CD8-positive, alpha-beta memory T cell (primary cell): ENCODE data around the gene MSX1. TPM values are rescaled to one million over a fixed set of nuclear protein-coding genes. Genes with fewer than 3 reads are reported as not detected.
A peak's percentile ranks its signal among the peaks of the same experiment; 100 is the strongest.

ENCODE experiments used
- CTCF ChIA-PET: fragments of 350-600 bp; sonication (Branson Sonifier 250); formaldehyde crosslinking; loops from one replicate; lab custom pipeline; 2021; ENCODE audit warnings: antibody characterized with exemption; lab: Charles Lee
- POLR2A ChIA-PET: fragments of 350-600 bp; sonication (Branson Sonifier 250); formaldehyde crosslinking; loops from one replicate; lab custom pipeline; 2021; ENCODE audit warnings: antibody characterized with exemption; lab: Charles Lee
- DNase-seq, 5 donors: peaks; one replicate each; pipeline versions ENCODE4 v3.0.0 to v3.0.0-alpha.2; 2020 to 2022; ENCODE audit warnings: mixed read lengths in 1 of 5
- H3K27ac ChIP-seq: one replicate; pipeline ENCODE4 v1.7.0; 2013; ENCODE audit warnings: low read depth, mild to moderate bottlenecking, low read length, moderate library complexity
- H3K27me3 ChIP-seq: 2 replicates; pipeline ENCODE4 v1.7.0; 2013; ENCODE audit warnings: low read length, mild to moderate bottlenecking; ENCODE audit not compliant: insufficient read depth, poor library complexity, severe bottlenecking
- H3K36me3 ChIP-seq: 2 replicates; pipeline ENCODE4 v1.7.0; 2013; ENCODE audit warnings: mild to moderate bottlenecking, low read length, moderate library complexity; ENCODE audit not compliant: insufficient read depth
- H3K4me1 ChIP-seq: 2 replicates; pipeline ENCODE4 v1.7.0; 2013; ENCODE audit warnings: mild to moderate bottlenecking, low read length, moderate library complexity; ENCODE audit not compliant: insufficient read depth
- H3K4me3 ChIP-seq: 2 replicates; pipeline ENCODE4 v1.7.0; 2013; ENCODE audit warnings: mild to moderate bottlenecking, low read length
- H3K9me3 ChIP-seq: 2 replicates; pipeline ENCODE4 v1.7.0; 2013; ENCODE audit warnings: mild to moderate bottlenecking, low read length
- H3K27ac Mint-ChIP-seq, 8 donors: one replicate each; pipeline ENCODE4 v1.8.0; 2020 to 2021; ENCODE audit warnings: mixed read lengths in 8 of 8, mild to moderate bottlenecking in 6 of 8, inconsistent platforms in 3 of 8, moderate library complexity in 3 of 8
- H3K27me3 Mint-ChIP-seq, 2 donors: one replicate each; pipeline ENCODE4 v1.8.0; 2020 to 2021; ENCODE audit warnings: mixed read lengths in 2 of 2, mild to moderate bottlenecking in 1 of 2, moderate library complexity in 1 of 2
- H3K36me3 Mint-ChIP-seq, 3 donors: one replicate each; pipeline ENCODE4 v1.8.0; 2020 to 2021; ENCODE audit warnings: mixed read lengths in 3 of 3, inconsistent platforms in 1 of 3, mild to moderate bottlenecking in 1 of 3
- H3K4me1 Mint-ChIP-seq, 3 donors: one replicate each; pipeline ENCODE4 v1.8.0; 2020 to 2021; ENCODE audit warnings: mixed read lengths in 3 of 3, inconsistent platforms in 1 of 3, mild to moderate bottlenecking in 1 of 3
- H3K4me3 Mint-ChIP-seq, 7 donors: one replicate each; pipeline ENCODE4 v1.8.0; 2020 to 2021; ENCODE audit warnings: mixed read lengths in 7 of 7, mild to moderate bottlenecking in 6 of 7, moderate library complexity in 4 of 7, inconsistent platforms in 2 of 7
- H3K9me3 Mint-ChIP-seq, 5 donors: one replicate each; pipeline ENCODE4 v1.8.0; 2020 to 2022; ENCODE audit warnings: mixed read lengths in 5 of 5, mild to moderate bottlenecking in 3 of 5, moderate library complexity in 2 of 5, inconsistent platforms in 1 of 5
- polyA plus RNA-seq: library from polyadenylated mRNA; unstranded; fragments of 300-500 nt; fragmentation: Illumina TruSeq; gene quantifications from one replicate; pipeline ENCODE4 v1.2.3, GENCODE V29; 2021
- total RNA-seq, 2 experiments: library from RNA; stranded (reverse); gene quantifications; one replicate each; pipeline ENCODE4 v1.2.3, GENCODE V29; 2021

The MSX1 gene
- total and polyA plus RNA-seq, 3 experiments from 2014 or later: 0.11 to 0.24 TPM; not detected in 1

GRCh38 chr4:4861390-4862018 lies 2.0 kb downstream of the MSX1 start:
- H3K4me1 ChIP-seq: peaks cover 9% of the 10 kb centered on the region

GRCh38 chr4:4862071-4862551 lies 2.6 kb downstream of the MSX1 start:
- Histone ChIP-seq H3K36me3 (no peaks in the 10 kb centered on the region), H3K9me3 (no peaks in the 10 kb centered on the region), H3K27me3 (peaks cover 49% of the 10 kb centered on the region), H3K4me1 (peaks cover 9% of the 10 kb centered on the region), H3K27ac (no peak overlapping the region), H3K4me3 (no peak overlapping the region)
- DNase-seq: no peak
- Mint-ChIP-seq H3K4me3 (peak overlapping the region in 4 of 7 donors; percentile 2 to 88 (median 32)), H3K9me3 (peaks cover 0 to 10% (median 7%) of the 10 kb centered on the region in 5 donors), H3K27ac (peak overlapping the region in 1 of 8 donors; percentile 42), H3K36me3 (no peaks in the 10 kb centered on the region), H3K27me3 (peaks cover 74 to 81% of the 10 kb centered on the region in 2 donors), H3K4me1 (peaks cover 23 to 44% (median 25%) of the 10 kb centered on the region in 3 donors)
- POLR2A ChIA-PET: no interaction called here
- CTCF ChIA-PET: no interaction called here

More at GRCh38 chr4:4861390-4862018, 2.0 kb downstream of the MSX1 start:
- Mint-ChIP-seq H3K27me3 (peaks cover 74 to 81% of the 10 kb centered on the region in 2 donors), H3K9me3 (peaks cover 0 to 11% (median 7%) of the 10 kb centered on the region in 5 donors), H3K36me3 (no peaks in the 10 kb centered on the region), H3K4me3 (peak overlapping the region; percentile 61 to 88 (median 85)), H3K27ac (no peak overlapping the region), H3K4me1 (peaks cover 24 to 45% (median 29%) of the 10 kb centered on the region in 3 donors)
- CTCF ChIA-PET: no interaction called here
- H3K4me3 ChIP-seq: no peak overlapping the region
- H3K9me3 ChIP-seq: no peaks in the 10 kb centered on the region
- POLR2A ChIA-PET: no interaction called here
- H3K27me3 ChIP-seq: peaks cover 49% of the 10 kb centered on the region
- H3K27ac ChIP-seq: no peak overlapping the region
- DNase-seq: no peak
- no peaks in the 10 kb centered on the region for H3K36me3 ChIP-seq

- H3K27me3 ChIP-seq: peaks cover 50% of the 10 kb centered on the region
Measured at GRCh38 chr4:4862665-4863482, 3.4 kb downstream of the MSX1 start.

GRCh38 chr4:4864443-4864939 lies 5.0 kb downstream of the MSX1 start:
- no peak overlapping the region for H3K4me3 ChIP-seq
- no peak overlapping the region for H3K27ac Mint-ChIP-seq
- peaks cover 14 to 30% (median 16%) of the 10 kb centered on the region in 3 donors for H3K4me1 Mint-ChIP-seq
- peaks cover 62 to 64% of the 10 kb centered on the region in 2 donors for H3K27me3 Mint-ChIP-seq
- H3K36me3 Mint-ChIP-seq: no peaks in the 10 kb centered on the region
- no peaks in the 10 kb centered on the region for H3K9me3 ChIP-seq
- H3K27me3 ChIP-seq: peaks cover 51% of the 10 kb centered on the region
- H3K4me3 Mint-ChIP-seq: peak overlapping the region in 1 of 7 donors; percentile 21
- CTCF ChIA-PET: no interaction called here
- DNase-seq: no peak
- POLR2A ChIA-PET: interaction anchor here (1.0 kb wide), 1 partner anchor 79 kb away, joined by 3 read pairs; no protein-coding TSS in a partner anchor
- H3K4me1 ChIP-seq: peaks cover 9% of the 10 kb centered on the region
- H3K9me3 Mint-ChIP-seq: peaks cover 0 to 7% (median 2%) of the 10 kb centered on the region in 5 donors
- H3K27ac ChIP-seq: no peak overlapping the region
- H3K36me3 ChIP-seq: no peaks in the 10 kb centered on the region

More at GRCh38 chr4:4862665-4863482, 3.4 kb downstream of the MSX1 start:
- Mint-ChIP-seq H3K27ac (peak overlapping the region in 1 of 8 donors; percentile 42), H3K27me3 (peaks cover 66 to 74% of the 10 kb centered on the region in 2 donors), H3K4me3 (peak overlapping the region in 3 of 7 donors; percentile 36 to 88 (median 36)), H3K4me1 (peaks cover 20 to 40% (median 21%) of the 10 kb centered on the region in 3 donors), H3K36me3 (no peaks in the 10 kb centered on the region), H3K9me3 (peaks cover 0 to 7% (median 4%) of the 10 kb centered on the region in 5 donors)
- Histone ChIP-seq H3K4me1 (peaks cover 9% of the 10 kb centered on the region), H3K36me3 (no peaks in the 10 kb centered on the region), H3K4me3 (no peak overlapping the region), H3K9me3 (no peaks in the 10 kb centered on the region), H3K27ac (no peak overlapping the region)
- ChIA-PET POLR2A (no interaction called here), CTCF (interaction anchor here (0.7 kb wide), 1 partner anchor 339 kb away, joined by 3 read pairs; no protein-coding TSS in a partner anchor)
- DNase-seq: no peak

GRCh38 chr4:4864940-4865704 lies 5.7 kb downstream of the MSX1 start:
- H3K27me3 Mint-ChIP-seq: peaks cover 68 to 70% of the 10 kb centered on the region in 2 donors
- POLR2A ChIA-PET: no interaction called here
- Histone ChIP-seq H3K9me3 (no peaks in the 10 kb centered on the region), H3K27ac (no peak overlapping the region), H3K4me3 (no peak overlapping the region), H3K36me3 (no peaks in the 10 kb centered on the region), H3K27me3 (peaks cover 57% of the 10 kb centered on the region), H3K4me1 (peaks cover 9% of the 10 kb centered on the region)
- no peak overlapping the region for H3K4me3 Mint-ChIP-seq
- H3K27ac Mint-ChIP-seq: peak overlapping the region in 1 of 8 donors; percentile 1
- peaks cover 16 to 32% (median 19%) of the 10 kb centered on the region in 3 donors for H3K4me1 Mint-ChIP-seq
- peaks cover 0 to 7% (median 2%) of the 10 kb centered on the region in 5 donors for H3K9me3 Mint-ChIP-seq
- no peak for DNase-seq
- no peaks in the 10 kb centered on the region for H3K36me3 Mint-ChIP-seq
- CTCF ChIA-PET: no interaction called here

- ChIA-PET CTCF (no interaction called here), POLR2A (no interaction called here)
- no peaks in the 10 kb centered on the region for H3K36me3 Mint-ChIP-seq
- no peak for DNase-seq
- Histone ChIP-seq H3K36me3 (no peaks in the 10 kb centered on the region), H3K27me3 (peaks cover 59% of the 10 kb centered on the region), H3K4me1 (peaks cover 5% of the 10 kb centered on the region), H3K4me3 (no peak overlapping the region), H3K27ac (no peak overlapping the region), H3K9me3 (no peaks in the 10 kb centered on the region)
- peaks cover 70 to 72% of the 10 kb centered on the region in 2 donors for H3K27me3 Mint-ChIP-seq
- H3K4me1 Mint-ChIP-seq: peaks cover 12 to 31% (median 20%) of the 10 kb centered on the region in 3 donors
- H3K4me3 Mint-ChIP-seq: peak overlapping the region in 3 of 7 donors; percentile 11 to 74 (median 25)
- peaks cover 0 to 7% (median 0%) of the 10 kb centered on the region in 5 donors for H3K9me3 Mint-ChIP-seq
- H3K27ac Mint-ChIP-seq: peak overlapping the region in 1 of 8 donors; percentile 1
Measured at GRCh38 chr4:4865705-4866123, 6.2 kb downstream of the MSX1 start.

- Mint-ChIP-seq H3K4me1 (peaks cover 9 to 30% (median 23%) of the 10 kb centered on the region in 3 donors), H3K27ac (peak overlapping the region in 2 of 8 donors; percentile 11 to 47), H3K27me3 (peaks cover 71% of the 10 kb centered on the region in 2 donors), H3K36me3 (no peaks in the 10 kb centered on the region), H3K9me3 (peaks cover 0 to 7% (median 0%) of the 10 kb centered on the region in 5 donors), H3K4me3 (peak overlapping the region in 5 of 7 donors; percentile 11 to 74 (median 37))
- ChIA-PET POLR2A (no interaction called here), CTCF (no interaction called here)
- H3K4me3 ChIP-seq: no peak overlapping the region
- no peak for DNase-seq
- H3K9me3 ChIP-seq: no peaks in the 10 kb centered on the region
- H3K4me1 ChIP-seq: no peaks in the 10 kb centered on the region
- peaks cover 56% of the 10 kb centered on the region for H3K27me3 ChIP-seq
- no peaks in the 10 kb centered on the region for H3K36me3 ChIP-seq
- no peak overlapping the region for H3K27ac ChIP-seq
Measured at GRCh38 chr4:4866124-4866865, 6.8 kb downstream of the MSX1 start.
